ENCODE results near the gene ACTN2.

ACTN2 gene

DNA sequence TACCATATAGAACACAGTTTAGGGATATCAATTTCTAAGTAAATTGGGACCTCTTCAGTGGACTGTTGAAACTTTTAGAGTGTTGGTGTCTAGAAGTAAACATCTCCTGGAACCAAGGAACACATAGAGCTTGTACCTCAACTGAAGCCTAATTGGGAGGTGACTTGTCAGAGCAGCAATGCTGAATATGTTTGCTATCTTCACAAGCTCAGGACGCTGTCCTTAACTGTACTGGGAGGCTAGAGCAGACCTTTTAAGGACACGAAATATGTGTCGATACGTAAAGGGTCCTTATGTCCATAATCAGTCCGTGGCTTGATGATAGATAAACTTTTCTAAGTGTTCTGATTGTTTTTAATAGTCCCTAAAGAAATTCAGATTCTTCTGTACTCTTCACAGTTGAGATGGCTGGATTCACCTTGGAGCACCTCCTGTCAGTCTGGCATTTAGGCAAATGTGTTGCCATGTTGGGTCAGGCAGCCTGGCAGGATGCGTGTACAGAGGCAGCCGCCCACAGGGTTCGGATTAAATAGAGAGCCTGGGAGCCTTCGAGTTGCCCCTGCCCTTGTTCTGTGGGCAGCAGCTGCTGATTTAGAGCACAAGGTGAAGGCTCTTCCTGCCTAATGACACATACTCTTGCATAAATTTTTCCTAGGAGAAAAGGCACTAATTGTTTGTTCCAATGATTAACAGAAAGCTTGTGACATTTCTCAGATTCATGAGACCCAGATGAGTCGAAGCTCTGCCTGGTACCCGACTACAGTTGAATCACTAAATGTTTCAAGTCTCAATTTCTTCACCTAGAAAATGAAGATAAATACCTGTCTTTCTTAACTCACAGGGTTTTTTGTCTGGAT is 3.6 kb downstream of the ACTN2 start:
- H3K4me3 ChIP-seq (ENCODE audit: low read length), result no peak overlapping the region
- DNase-seq (ENCODE audit: low read depth, low spot score), result no peak

GRCh38 chr1:236691348-236691747 is 5.0 kb downstream of the ACTN2 start:
- no peak for DNase-seq (ENCODE audit: low read depth, low spot score)
- no peak overlapping the region for H3K4me3 ChIP-seq (ENCODE audit: low read length)

DNA sequence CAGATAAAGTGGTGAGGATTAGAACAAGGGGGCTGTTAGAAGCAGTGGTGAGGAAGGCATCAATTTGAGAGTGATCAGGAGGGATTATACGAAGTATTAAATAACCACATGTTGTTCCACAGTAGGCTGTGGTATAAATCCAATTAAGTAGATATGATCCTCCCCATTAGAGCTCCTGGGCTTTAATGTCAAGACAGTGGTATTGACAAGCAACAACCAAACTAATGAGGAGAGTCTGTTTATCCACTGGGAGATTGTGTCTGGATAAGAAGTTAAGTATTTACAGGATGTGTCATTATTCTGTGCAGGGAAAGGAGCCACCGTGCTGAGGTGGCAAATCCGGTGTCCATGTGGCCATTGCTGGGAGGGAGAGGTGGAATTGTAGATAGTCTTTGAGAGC is 5.8 kb downstream of the ACTN2 start:
- DNase-seq (ENCODE audit: low read depth, low spot score), result no peak
- no peak overlapping the region for H3K4me3 ChIP-seq (ENCODE audit: low read length)

DNA sequence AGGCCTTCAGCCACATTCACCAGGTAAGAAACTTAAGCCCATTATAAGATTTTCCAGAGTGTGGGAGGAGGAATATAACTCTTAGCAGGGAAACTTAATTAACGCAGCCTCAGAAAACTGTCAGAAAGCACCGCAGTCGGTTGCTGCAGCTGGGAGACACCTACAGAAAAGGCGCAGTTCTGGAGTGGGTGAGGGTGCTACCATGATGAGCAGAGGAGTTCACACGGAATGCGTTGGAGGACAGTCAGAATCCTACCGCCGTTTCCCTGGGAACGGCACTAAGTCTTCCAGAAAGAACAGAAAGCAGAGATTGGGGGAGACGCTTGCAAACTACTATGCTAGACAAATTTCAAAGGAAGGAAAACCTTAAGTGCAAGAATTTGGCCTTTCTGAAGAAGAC is 6.4 kb downstream of the ACTN2 start:
- H3K4me3 ChIP-seq (ENCODE audit: low read length), result no peak overlapping the region
- DNase-seq (ENCODE audit: low read depth, low spot score), result no peak

GRCh38 chr1:236699366-236699765 is 13.1 kb downstream of the ACTN2 start:
- no peak overlapping the region for H3K4me3 ChIP-seq (ENCODE audit: low read length)

DNA sequence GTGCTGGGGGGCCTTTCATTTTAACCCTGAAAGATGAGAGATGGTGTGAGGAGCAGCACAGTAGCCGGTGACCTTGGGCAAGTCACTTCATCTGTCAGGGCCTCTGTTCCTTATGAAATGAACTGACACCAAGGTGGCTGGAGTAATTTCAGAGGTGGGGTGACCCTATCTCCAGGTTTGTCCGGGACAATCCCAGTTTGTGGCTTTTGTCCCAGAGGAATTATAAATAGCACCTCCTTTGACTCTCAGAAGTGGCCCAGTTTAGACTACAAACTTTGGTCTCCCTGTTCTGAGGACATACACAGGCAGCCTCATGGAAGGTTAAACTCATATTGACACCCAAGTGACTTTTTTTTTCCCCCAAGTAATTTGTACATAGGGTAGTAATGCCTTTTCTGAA is 14.6 kb downstream of the ACTN2 start:
- DNase-seq (ENCODE audit: low read depth, low spot score), result no peak
- no peak overlapping the region for H3K4me3 ChIP-seq (ENCODE audit: low read length)

More at GRCh38 chr1:236699366-236699765, 13.1 kb downstream of the ACTN2 start:
- DNase-seq (ENCODE audit: low read depth, low spot score), result no peak

DNA sequence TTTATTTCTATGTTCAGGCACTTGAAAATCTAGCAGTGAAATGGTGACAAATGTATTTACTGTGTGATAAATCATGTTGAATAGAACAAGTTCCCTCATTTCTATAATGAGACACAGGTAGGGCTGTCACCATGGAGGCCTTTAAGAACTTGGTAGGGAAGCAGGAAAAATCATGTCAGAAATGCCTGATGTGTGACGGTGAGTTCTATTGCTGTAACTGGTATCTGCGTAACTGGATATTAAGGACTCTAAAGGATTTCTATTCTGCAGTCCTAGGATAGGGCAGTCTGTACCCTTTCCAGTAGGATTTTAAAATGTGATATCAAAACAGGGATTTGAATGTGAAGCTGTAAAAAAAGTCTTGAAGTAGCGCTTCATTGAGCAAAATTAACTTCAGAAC is 15.5 kb downstream of the ACTN2 start:
- no peak for DNase-seq (ENCODE audit: low read depth, low spot score)
- H3K4me3 ChIP-seq (ENCODE audit: low read length), result no peak overlapping the region

GRCh38 chr1:236702791-236703394 is 16.6 kb downstream of the ACTN2 start:
- no peak overlapping the region for H3K4me3 ChIP-seq (ENCODE audit: low read length)
- DNase-seq (ENCODE audit: low read depth, low spot score), result no peak

DNA sequence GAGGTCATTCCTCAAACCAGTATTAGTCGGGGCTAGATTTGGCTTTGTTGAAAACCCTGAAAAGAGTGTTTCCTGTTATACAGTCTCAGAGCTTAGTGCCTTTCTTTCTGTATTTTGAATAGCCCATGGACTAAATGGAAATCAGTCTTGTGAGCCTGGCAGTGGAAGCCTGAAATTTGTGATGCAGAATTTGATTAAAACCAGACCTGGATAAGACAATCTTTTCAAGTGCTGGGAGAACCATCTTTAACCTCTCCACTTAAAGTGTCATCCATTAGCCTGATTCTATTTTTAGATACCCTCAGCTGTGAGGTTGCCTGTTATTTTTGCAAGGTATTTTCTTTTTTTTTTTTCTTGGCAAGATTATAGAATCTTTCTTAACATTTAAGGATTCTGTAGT is 19.5 kb downstream of the ACTN2 start:
- DNase-seq (ENCODE audit: low read depth, low spot score), result no peak
- no peak overlapping the region for H3K4me3 ChIP-seq (ENCODE audit: low read length)

DNA sequence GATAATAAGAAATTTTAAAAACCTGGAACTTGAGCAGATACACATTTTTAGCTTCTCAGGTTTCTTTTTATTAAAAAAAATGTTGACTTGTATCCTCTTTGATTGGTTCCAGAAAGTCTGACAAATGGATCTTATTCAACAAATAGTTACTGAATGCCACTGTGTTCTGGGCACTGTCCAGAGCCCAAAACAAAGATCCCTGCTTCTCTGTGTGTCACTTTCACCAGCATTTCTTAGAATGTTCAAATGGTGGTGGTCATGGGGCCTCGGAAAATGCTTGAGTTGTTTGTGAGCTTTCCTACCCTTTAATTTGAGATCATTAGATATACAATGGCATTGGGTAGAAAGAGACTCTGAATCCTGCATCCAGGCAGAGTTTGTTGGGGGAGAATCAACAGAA is 19.9 kb downstream of the ACTN2 start:
- H3K4me3 ChIP-seq (ENCODE audit: low read length), result no peak overlapping the region
- DNase-seq (ENCODE audit: low read depth, low spot score), result no peak

- no peak for DNase-seq (ENCODE audit: low read depth, low spot score)
- H3K4me3 ChIP-seq (ENCODE audit: low read length), result no peak overlapping the region
These were observed 24.1 kb downstream of the ACTN2 start for GRCh38 chr1:236710328-236710892.

- no peak overlapping the region for H3K4me3 ChIP-seq (ENCODE audit: low read length)
- DNase-seq (ENCODE audit: low read depth, low spot score), result no peak
These were observed 29.9 kb downstream of the ACTN2 start for GRCh38 chr1:236716160-236716559.

DNA sequence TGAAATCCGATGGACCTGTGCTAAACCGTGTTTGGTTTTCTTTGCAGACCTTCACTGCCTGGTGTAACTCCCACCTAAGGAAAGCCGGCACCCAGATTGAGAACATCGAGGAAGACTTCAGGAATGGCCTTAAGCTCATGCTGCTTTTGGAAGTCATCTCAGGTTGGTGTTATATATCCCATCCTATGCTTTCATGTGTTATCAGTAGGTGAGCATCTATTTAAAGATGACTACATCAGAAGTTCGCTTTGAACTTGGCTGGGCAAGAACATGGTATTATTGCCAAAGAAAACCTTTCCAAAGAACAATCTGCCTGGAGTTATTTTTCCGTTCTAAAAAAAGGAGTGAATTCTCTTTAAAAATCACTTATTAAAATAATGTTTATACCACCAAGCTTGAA is 31.5 kb downstream of the ACTN2 start:
- no peak overlapping the region for H3K4me3 ChIP-seq (ENCODE audit: low read length)
- no peak for DNase-seq (ENCODE audit: low read depth, low spot score)

- no peak for DNase-seq (ENCODE audit: low read depth, low spot score)
- H3K4me3 ChIP-seq (ENCODE audit: low read length), result no peak overlapping the region
These were observed 32.0 kb downstream of the ACTN2 start for GRCh38 chr1:236718328-236718727.

GRCh38 chr1:236720206-236720605 is 33.9 kb downstream of the ACTN2 start:
- no peak for DNase-seq (ENCODE audit: low read depth, low spot score)
- no peak overlapping the region for H3K4me3 ChIP-seq (ENCODE audit: low read length)

- no peak overlapping the region for H3K4me3 ChIP-seq (ENCODE audit: low read length)
- DNase-seq (ENCODE audit: low read depth, low spot score), result no peak
These were observed 34.3 kb downstream of the ACTN2 start for GRCh38 chr1:236720611-236721010.

DNA sequence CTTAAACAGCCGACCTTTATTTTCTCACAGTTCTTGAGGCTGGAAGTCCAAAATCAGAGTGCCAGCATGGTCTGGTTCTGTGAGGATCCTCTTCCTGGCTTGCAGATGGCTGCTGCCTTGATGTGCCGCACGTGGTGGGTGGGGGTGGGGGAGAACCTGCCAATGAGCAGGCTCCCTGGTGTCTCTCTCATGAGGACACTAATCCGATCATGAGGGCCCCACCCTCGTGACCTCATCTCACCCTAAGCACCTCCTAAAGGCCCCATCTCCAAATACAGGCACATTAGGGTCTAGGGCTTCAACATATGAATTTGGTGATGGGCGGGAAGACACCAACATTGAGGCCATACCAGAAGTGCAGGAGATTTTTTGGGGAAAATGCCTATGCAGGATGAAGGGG is 37.8 kb downstream of the ACTN2 start:
- no peak for DNase-seq (ENCODE audit: low read depth, low spot score)
- no peak overlapping the region for H3K4me3 ChIP-seq (ENCODE audit: low read length)

- H3K4me3 ChIP-seq (ENCODE audit: low read length), result no peak overlapping the region
- no peak for DNase-seq (ENCODE audit: low read depth, low spot score)
These were observed 38.2 kb downstream of the ACTN2 start for GRCh38 chr1:236724506-236724905.

GRCh38 chr1:236725668-236726067 is 39.4 kb downstream of the ACTN2 start:
- H3K4me3 ChIP-seq (ENCODE audit: low read length), result no peak overlapping the region
- no peak for DNase-seq (ENCODE audit: low read depth, low spot score)

GRCh38 chr1:236727521-236727920 is 41.2 kb downstream of the ACTN2 start:
- DNase-seq (ENCODE audit: low read depth, low spot score), result no peak
- no peak overlapping the region for H3K4me3 ChIP-seq (ENCODE audit: low read length)

DNA sequence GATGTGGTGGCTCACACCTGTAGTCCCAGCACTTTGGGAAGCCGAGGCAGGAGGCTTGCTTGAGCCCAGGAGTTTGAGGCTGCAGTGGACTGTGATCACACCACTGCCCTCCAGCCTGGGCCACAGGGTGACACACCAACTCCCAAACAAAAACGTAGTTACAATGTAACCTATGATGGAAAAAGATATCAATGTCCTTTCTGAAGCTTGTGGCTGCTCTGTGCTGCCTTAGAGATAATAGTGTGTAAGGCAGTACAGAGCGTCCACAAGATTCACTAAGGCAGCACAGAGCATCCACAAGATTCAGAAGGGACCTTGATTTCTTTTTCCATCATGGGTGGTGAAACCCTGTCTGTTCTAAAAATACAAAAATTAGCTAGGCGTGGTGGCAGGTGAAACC is 42.5 kb downstream of the ACTN2 start:
- no peak overlapping the region for H3K4me3 ChIP-seq (ENCODE audit: low read length)
- DNase-seq (ENCODE audit: low read depth, low spot score), result no peak
